PC-3 (cell line): ENCODE measurements around the gene PRR12. TPM values are rescaled to one million over a fixed set of nuclear protein-coding genes. Genes with fewer than 3 reads are reported as not detected.
A peak's percentile ranks its signal among the peaks of the same experiment; 100 is the strongest.

Source experiments
- ATAC-seq: fragments of 200-7000 bp; cut with Tn5 transposase; 2 replicates; pipeline ENCODE4 v1.9.1; 2020; ENCODE audit warnings: mild to moderate bottlenecking, moderate library complexity
- BruUV-seq: library from RNA; stranded (reverse); fragments of 400-500 nt; replicated peaks from 2 replicates; lab custom pipeline; 2021; lab: Mats Ljungman, UMichigan
- CTCF ChIA-PET: fragments of 300-600 bp; sonication (Branson Sonifier 250); formaldehyde crosslinking; loops from one replicate; lab custom pipeline; 2022; ENCODE audit warnings: antibody characterized with exemption; lab: Charles Lee
- POLR2A ChIA-PET: fragments of 300-600 bp; sonication (Branson Sonifier 250); formaldehyde crosslinking; loops from one replicate; lab custom pipeline; 2022; ENCODE audit warnings: antibody characterized with exemption; ENCODE audit not compliant: unreplicated experiment; lab: Charles Lee
- DNase-seq: peaks from one replicate; pipeline ENCODE4 v3.0.0-alpha.2; 2015
- H2AFZ ChIP-seq: fragments of 300-600 bp; sonication (generic); 2 replicates; pipeline ENCODE4 v1.6.0; 2016; ENCODE audit warnings: antibody characterized with exemption, low read length
- H3F3A ChIP-seq: fragments of 300-600 bp; sonication (generic); one replicate; pipeline ENCODE4 v1.6.0; 2017; ENCODE audit warnings: antibody characterized with exemption, low read length, control low read depth, mild to moderate bottlenecking; ENCODE audit not compliant: unreplicated experiment
- H3K27ac ChIP-seq: fragments of 300-600 bp; sonication (generic); 2 replicates; pipeline ENCODE4 v1.5.1; 2016; ENCODE audit warnings: mild to moderate bottlenecking, low read length
- H3K27me3 ChIP-seq: fragments of 300-600 bp; sonication (generic); 2 replicates; pipeline ENCODE4 v1.6.1; 2016; ENCODE audit warnings: low read length, mixed read lengths
- H3K36me3 ChIP-seq: fragments of 300-600 bp; sonication (generic); 2 replicates; pipeline ENCODE4 v1.6.1; 2016; ENCODE audit warnings: low read depth, mixed run types, low read length, mixed read lengths
- H3K4me1 ChIP-seq: fragments of 300-600 bp; sonication (generic); 2 replicates; pipeline ENCODE4 v1.5.1; 2016; ENCODE audit warnings: low read length; ENCODE audit not compliant: insufficient read depth
- H3K4me2 ChIP-seq: fragments of 300-600 bp; sonication (generic); 2 replicates; pipeline ENCODE4 v1.6.0; 2016; ENCODE audit warnings: low read length
- H3K4me3 ChIP-seq: fragments of 300-600 bp; sonication (generic); 2 replicates; pipeline ENCODE4 v1.5.1; 2016; ENCODE audit warnings: mild to moderate bottlenecking, low read length, mixed read lengths
- H3K79me2 ChIP-seq: fragments of 300-600 bp; sonication (generic); 2 replicates; pipeline ENCODE4 v1.6.1; 2017; ENCODE audit warnings: low read length, mixed read lengths
- H3K9ac ChIP-seq: fragments of 300-600 bp; sonication (generic); 2 replicates; pipeline ENCODE4 v1.6.0; 2016; ENCODE audit warnings: mild to moderate bottlenecking, low read length
- H3K9me2 ChIP-seq: fragments of 300-600 bp; sonication (generic); replicated peaks from 2 replicates; pipeline ENCODE4 v1.6.1; 2016; ENCODE audit warnings: mixed run types, low read length, mixed read lengths
- H3K9me3 ChIP-seq: fragments of 300-600 bp; sonication (generic); 2 replicates; pipeline ENCODE4 v1.6.1; 2016; ENCODE audit warnings: low read length, mixed read lengths
- H4K20me1 ChIP-seq: fragments of 300-600 bp; sonication (generic); 2 replicates; pipeline ENCODE4 v1.6.1; 2016; ENCODE audit warnings: low read length, mixed read lengths
- CTCF ChIP-seq: fragments of 300-600 bp; sonication (generic); conservative IDR thresholded peaks from 2 replicates; pipeline ENCODE4 v1.5.1; 2017; ENCODE audit warnings: antibody characterized with exemption, low read depth, mild to moderate bottlenecking, low read length
- EZH2 ChIP-seq: fragments of 300-600 bp; sonication (generic); IDR thresholded peaks from one replicate; pipeline ENCODE4 v1.6.1; 2017; ENCODE audit warnings: antibody characterized with exemption, mild to moderate bottlenecking, low read length; ENCODE audit not compliant: unreplicated experiment
- EZH2phosphoT487 ChIP-seq: fragments of 300-600 bp; sonication (generic); IDR thresholded peaks from 2 replicates; pipeline ENCODE4 v1.6.1; 2018; ENCODE audit warnings: mild to moderate bottlenecking, antibody characterized with exemption, low read length, borderline replicate concordance
- intact Hi-C: fragments of 100-400 bp; cut with micrococcal nuclease; formaldehyde crosslinking; loops from 2 replicates; pipeline ENCODE4 v1.9.0; 2023
- total RNA-seq: library from RNA; depleted of rRNA; stranded (reverse); fragments of >200 nt; gene quantifications from 2 replicates; pipeline ENCODE4 v1.2.3, GENCODE V29; 2014

PRR12 gene
- total RNA-seq, 1 experiment from 2014 or later = 14.6 TPM

- no peak for ATAC-seq
- Histone ChIP-seq H3K4me3 (no peak overlapping the region), H3K79me2 (no peaks in the 10 kb centered on the region), H3K27me3 (no peaks in the 10 kb centered on the region), H3K27ac (no peak overlapping the region), H3K9me2 (no peaks in the 10 kb centered on the region), H3K4me1 (peaks cover 18% of the 10 kb centered on the region), H3K9ac (no peak overlapping the region), H3K9me3 (no peaks in the 10 kb centered on the region), H3K36me3 (peaks cover 13% of the 10 kb centered on the region; the same call in 1 of the 2 replicates), H4K20me1 (no peaks in the 10 kb centered on the region), H3F3A (no peaks in the 10 kb centered on the region), H3K4me2 (no peak overlapping the region), H2AFZ (no peak overlapping the region)
- TF ChIP-seq CTCF (no peak), EZH2 (no peak), EZH2phosphoT487 (no peak)
- ChIA-PET CTCF (interaction anchor here (0.5 kb wide), 1 partner anchor 107 kb away, joined by 18 read pairs; no protein-coding TSS in a partner anchor), POLR2A (no interaction called here)
- no TSS peak for BruUV-seq
- intact Hi-C loops = no loop called here
- no peak for DNase-seq
Measured at GRCh38 chr19:49551531-49551930, 39.5 kb upstream of the PRR12 start.

GRCh38 chr19:49552749-49553148, 38.2 kb upstream of the PRR12 start:
- H3K36me3 ChIP-seq = peaks cover 25% of the 10 kb centered on the region; the same call in 1 of the 2 replicates
- H3K4me3 ChIP-seq = no peak overlapping the region
- peaks cover 15% of the 10 kb centered on the region for H3K4me1 ChIP-seq
- H3K9me2 ChIP-seq = no peaks in the 10 kb centered on the region
- BruUV-seq = no TSS peak
- no peaks in the 10 kb centered on the region for H3F3A ChIP-seq
- H3K27ac ChIP-seq = no peak overlapping the region
- no peaks in the 10 kb centered on the region for H3K9me3 ChIP-seq
- H3K27me3 ChIP-seq = no peaks in the 10 kb centered on the region
- H2AFZ ChIP-seq = no peak overlapping the region
- H4K20me1 ChIP-seq = no peaks in the 10 kb centered on the region
- H3K9ac ChIP-seq = no peak overlapping the region
- intact Hi-C loops = no loop called here
- no peak overlapping the region for H3K4me2 ChIP-seq
- DNase-seq (no peak), ATAC-seq (no peak)
- ChIA-PET POLR2A (no interaction called here), CTCF (no interaction called here)
- H3K79me2 ChIP-seq = no peaks in the 10 kb centered on the region
- TF ChIP-seq EZH2 = no peak
- no peak for TF ChIP-seq EZH2phosphoT487
- no peak for TF ChIP-seq CTCF

GRCh38 chr19:49553451-49554271, 37.3 kb upstream of the PRR12 start:
- no peaks in the 10 kb centered on the region for H3K9me3 ChIP-seq
- H2AFZ ChIP-seq = peak overlapping the region; percentile 37
- DNase-seq (peak; percentile 90), ATAC-seq (peak; percentile 98)
- TF ChIP-seq CTCF = no peak
- no peak for TF ChIP-seq EZH2
- no peak for TF ChIP-seq EZH2phosphoT487
- peak overlapping the region; percentile 55 for H3K27ac ChIP-seq
- CTCF ChIA-PET = no interaction called here
- peak overlapping the region; percentile 3; the same call in 1 of the 2 replicates for H3K9ac ChIP-seq
- no peak overlapping the region for H3K4me3 ChIP-seq
- H3K4me1 ChIP-seq = peaks cover 15% of the 10 kb centered on the region
- peak overlapping the region; percentile 7; the same call in 1 of the 2 replicates for H3K4me2 ChIP-seq
- peaks cover 29% of the 10 kb centered on the region; the same call in 1 of the 2 replicates for H3K36me3 ChIP-seq
- H3K27me3 ChIP-seq = no peaks in the 10 kb centered on the region
- intact Hi-C loops = loop anchor here (1.0 kb wide), 1 partner anchor 26 kb away; no protein-coding TSS in a partner anchor
- H3F3A ChIP-seq = no peaks in the 10 kb centered on the region
- no peaks in the 10 kb centered on the region for H3K9me2 ChIP-seq
- BruUV-seq = no TSS peak
- no peaks in the 10 kb centered on the region for H3K79me2 ChIP-seq
- POLR2A ChIA-PET = no interaction called here
- no peaks in the 10 kb centered on the region for H4K20me1 ChIP-seq
